ENCODE data around the gene KY. TPM values are rescaled to one million over a fixed set of nuclear protein-coding genes. Genes with fewer than 3 reads are reported as not detected.

KY gene
- total RNA-seq, 1 donor from 2014 or later, result not detected

DNA sequence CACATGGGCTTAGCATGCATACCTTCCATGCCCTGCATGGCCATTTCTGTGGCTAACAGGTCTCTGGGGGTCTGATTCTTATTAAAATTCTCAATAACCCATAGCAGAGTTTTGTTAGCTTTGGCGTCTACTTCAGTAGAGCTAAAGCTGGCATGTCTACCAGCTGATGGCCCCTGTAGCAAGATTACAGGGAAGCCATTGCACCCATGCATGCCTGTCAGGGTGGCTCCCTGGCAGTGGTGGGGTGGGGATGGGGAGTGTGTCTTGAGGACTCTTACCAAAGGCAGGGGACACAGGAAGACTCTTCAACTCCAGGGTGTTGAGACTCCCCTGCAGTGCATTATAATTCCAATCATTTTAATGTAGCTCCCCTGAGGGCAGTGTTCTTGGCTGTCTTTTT, 4.7 kb downstream of the KY start:
- DNase-seq (ENCODE audit: low read depth in 2 of 2), result no peak

DNA sequence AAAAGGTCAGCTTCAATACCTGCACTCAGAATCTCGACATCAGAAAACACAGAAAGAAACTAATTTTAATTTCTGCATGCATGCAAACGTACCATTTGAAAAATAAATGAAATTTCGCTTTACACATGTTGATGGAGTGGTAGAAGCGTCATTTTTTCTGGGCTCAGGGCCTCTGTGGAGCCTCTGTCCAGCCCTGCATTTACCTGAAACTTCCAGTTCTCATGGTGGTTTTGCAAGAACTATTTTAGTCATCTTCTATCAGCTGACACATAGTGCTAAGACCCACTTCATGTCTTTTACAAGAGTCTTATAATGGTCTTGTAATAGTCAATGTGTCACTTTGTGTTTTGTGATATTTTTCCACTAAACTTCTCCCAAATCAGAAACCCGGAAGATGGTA, 5.3 kb downstream of the KY start:
- DNase-seq (ENCODE audit: low read depth in 2 of 2), result no peak

DNA sequence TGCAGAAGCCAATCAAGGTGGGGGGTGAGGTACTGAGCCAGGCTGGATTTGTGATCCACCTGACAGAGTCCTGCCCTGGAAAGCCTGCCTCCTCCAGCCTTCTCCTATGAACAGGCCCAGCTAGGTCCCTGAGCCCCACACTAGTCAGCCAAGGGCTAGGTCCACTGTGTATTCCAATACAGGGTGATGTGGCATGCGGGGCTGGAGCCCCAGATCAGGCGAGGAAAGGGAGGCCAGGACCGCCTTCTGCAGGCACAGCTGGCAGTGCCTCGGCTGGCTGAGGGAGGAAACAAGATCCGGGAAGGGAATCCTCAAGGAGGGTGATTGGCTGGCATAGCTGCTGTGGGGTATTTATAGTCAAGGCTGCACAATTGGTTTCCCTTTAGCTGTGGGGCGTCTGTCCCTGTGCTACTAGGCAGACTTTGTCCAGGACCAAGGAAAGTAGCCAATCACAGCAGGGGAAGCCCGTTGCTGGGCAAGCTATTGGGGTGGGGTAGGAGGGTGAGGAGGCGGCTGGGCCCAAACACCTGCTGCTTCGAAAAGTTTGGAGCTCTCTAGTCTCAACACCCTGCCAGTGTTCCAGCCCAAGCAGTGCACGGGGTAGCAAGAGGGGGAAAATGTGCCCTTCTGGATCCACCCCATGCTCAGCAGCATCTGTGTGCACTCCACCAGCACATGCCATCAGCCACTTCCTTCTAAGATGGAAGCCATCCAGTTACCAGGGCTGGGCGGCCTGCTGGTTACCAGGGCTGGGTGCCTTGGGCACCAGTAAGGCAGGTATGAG, 5.9 kb downstream of the KY start:
- no peak for DNase-seq (ENCODE audit: low read depth in 2 of 2)

DNA sequence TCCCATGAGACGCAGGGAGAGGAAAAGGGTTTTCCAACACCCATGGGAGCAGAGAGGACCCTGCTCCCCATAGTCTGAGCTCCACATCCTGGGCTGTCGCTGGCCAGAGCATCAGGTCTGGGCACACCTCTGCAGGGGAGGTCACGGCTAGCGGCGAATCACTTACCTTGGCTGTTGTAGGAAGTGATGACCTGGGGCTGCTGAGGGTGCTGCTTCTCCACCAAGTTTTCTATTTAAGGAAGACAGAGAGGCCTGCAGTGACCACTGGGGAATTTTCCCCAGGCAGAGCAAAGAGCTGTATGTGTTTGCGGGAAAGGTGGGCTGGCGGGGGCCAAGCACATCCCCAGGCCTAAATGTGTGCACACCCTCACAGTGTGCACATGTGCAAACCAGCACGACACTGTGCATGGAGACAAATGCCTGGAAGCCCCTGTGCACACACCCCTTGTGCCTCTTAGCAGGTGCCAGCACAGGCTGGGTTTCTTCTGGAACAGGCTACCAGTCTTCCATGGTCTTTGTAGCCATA, 7.6 kb downstream of the KY start:
- DNase-seq (ENCODE audit: low read depth in 2 of 2), result no peak

DNA sequence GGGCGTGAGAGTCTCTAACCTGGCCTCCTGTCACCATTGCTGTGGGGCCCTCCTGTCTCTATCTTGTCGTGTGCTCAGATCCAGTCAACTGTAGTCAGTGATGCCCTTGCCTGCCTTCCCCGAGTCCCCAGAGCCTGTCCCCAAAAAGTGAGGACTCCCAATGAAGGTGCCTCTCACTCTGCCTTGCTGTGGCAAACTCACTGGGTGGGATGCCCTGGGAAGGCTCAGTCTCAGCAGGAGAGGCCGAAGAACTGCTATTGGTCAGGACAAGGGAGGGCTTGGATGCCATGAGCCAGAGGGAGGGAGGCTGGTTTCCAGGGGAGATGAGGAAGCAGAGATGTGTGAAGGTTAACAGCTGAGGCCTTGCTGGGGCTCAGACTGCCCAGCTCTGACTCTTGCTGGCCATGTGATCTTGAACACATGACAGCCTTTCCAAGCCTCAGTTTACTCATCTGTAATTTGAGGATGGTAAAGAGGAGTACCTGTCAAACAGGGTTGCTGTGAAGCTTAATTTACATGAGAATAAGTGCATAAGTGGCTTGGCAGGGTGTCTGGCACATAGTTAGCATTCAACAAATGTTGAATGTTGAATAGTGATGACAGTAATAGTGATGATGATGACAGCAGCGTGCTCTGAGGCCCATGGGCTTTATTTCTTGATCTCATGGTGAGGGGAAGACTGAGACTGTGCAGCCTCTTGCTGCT, 8.2 kb downstream of the KY start:
- no peak for DNase-seq (ENCODE audit: low read depth in 2 of 2)

DNA sequence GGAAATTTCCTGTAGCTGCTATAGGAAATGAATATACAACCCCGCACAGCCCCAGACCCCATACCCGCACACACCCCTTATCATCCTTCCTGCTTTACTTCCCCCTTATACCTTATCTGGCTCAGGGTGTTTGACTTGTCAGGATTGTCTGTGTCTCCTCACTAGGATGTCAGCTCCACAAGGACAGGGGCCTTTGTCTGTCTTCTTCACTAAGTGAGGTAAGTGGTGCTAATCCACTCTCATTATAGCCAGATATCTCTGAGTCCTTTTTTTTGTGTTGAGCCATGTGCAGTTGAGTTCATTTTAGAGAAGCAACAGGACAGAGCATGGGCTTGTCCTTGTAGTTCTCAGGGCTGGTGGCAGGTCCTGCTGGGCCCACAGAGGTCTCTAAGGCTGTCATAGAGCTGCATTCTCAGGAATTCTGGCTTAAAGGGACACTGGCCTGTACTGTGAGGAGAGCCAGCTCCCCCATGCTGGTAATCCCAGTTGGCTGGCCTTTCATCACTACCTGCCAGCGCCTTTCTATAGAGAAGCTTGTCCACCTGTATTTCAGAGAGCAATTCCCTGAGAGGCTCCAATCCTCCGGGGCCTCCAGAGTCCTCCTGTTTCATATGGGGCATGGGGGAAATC, 9.0 kb downstream of the KY start:
- DNase-seq (ENCODE audit: low read depth in 2 of 2), result no peak

DNA sequence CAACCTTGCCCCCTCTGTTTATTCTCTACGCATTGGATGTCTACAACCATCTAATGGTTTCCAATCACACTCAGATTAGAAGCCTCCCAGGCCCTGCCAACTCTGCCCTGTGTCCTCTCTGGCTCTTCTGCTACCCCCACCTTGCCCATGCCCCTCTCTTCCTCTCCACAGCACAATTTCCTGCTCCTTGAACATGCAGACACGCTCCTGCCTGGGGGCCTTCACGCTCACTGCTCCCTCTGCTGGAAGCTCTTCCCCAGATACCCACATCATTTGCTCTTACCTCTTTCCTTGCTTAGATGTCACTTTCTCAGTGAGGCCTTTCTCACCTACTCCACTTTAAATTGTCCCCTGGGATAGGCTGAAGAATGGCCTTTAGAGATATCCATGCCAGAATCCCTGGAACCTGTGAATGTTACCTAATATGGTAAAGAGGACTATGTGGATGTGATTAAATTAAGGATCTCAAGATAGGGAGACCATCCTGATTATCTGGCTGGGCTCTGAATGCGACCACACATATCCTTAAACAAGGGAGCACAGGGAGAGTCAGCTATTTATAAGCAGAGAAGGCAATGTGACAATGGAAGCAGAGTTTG, 9.9 kb downstream of the KY start:
- peak; percentile 14 to 42 for DNase-seq (ENCODE audit: low read depth in 2 of 2)

DNA sequence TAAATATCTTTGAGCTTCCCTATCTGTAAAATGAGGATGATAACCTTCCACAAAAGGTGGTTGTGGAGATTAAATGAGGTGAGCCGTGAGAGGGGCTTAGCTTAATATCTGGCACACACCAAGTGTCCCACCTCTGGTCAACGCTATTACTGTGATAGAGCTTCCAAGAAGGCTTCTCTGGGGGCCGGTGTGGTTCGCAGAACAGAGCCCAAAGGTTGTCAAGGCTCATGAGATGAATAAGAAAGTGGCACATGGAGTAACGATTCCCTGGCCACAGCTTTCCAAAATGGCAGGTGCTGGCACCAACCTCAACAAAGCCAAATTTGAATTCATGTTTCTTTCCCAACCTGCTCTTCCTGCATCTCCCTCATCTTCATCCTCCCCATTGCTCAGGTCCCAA, 10.4 kb downstream of the KY start:
- DNase-seq (ENCODE audit: low read depth in 2 of 2), result no peak

DNA sequence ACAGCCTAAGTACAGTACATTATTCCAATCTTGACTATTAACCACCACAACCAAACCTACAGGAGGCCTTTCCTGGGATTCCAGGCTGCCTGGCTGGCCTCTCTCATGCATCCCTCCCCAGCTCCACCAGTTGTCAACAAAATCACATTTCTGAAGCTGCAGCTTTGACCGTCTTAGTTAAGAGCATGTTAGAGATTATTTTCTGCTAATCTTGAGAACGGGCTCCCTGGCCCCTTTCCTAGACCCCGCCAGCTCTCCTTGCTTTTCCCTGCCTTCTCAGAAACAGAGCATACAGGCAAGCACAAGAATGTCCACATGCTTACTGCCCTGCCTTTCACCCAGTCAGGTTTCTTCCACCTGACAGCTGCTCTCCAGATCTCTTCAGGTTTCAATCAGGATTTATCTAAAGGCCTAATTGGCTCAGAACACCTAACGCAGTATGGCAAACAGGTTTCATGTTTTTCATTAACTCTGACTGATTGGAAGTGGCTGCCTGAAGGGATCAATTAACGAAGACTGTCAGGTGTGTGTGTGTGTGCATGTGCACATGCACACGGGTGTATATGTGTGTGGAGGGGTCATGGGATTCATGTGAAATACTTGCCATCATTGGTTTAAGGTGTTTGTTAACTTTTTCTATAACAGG, 12.3 kb downstream of the KY start:
- DNase-seq (ENCODE audit: low read depth in 2 of 2), result no peak

DNA sequence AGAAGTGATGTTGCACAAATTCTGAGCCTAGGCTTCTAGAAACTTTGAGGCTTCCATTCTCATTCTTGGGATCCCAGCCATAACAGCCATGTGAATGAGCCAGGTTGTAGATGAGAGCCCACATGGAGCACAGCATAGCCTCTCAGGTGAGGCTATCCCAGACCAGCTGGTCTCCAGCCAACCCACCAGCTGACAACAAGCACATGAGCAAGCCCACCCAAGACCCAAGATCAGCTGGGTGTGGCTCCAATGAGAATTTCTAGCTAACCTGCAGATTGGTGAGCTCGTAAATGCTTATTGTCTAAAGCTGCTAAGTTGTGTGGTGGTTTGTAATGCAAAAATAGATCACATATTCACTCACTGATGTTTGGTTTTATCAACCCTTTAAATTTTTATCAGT, 14.4 kb downstream of the KY start:
- DNase-seq (ENCODE audit: low read depth in 2 of 2), result no peak

DNA sequence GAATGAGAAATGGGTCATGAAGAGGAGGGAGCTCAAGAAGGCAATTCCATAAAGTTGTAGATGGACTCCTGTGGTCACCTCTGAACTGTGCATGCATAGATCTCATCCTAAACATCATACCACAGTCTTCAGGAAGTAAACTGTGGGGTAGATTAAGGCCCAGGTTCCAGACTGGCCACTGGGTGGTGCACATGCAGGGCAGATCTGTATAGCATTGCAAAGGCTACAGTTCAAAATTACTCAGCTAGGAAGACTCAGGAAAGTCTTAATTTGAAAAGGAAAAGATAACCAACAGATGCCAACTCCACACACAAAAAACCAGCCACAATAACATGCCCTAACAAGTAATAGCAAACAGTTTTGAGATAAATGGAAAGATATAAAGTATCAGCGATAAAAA, 20.3 kb downstream of the KY start:
- no peak for DNase-seq (ENCODE audit: low read depth in 2 of 2)

DNA sequence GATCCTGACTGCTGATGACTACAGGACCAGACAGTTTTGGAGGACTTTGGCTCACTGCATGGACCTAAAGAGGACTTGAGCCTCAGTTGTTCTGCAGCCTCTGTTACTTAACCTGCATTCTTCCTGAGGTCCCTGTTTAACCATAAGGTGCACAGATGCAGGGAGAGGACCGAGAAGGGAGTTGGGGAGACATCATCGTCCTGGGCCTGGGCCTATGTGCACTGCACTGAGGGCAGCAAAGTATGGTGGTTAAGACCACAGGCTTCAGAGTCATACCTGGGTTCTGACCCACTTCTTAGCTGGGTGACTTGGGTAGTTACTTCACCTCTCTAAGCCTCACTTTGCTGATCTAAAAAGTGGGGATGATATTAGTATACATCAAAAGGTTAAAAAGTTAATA, 21.9 kb downstream of the KY start:
- DNase-seq (ENCODE audit: low read depth in 2 of 2), result no peak

DNA sequence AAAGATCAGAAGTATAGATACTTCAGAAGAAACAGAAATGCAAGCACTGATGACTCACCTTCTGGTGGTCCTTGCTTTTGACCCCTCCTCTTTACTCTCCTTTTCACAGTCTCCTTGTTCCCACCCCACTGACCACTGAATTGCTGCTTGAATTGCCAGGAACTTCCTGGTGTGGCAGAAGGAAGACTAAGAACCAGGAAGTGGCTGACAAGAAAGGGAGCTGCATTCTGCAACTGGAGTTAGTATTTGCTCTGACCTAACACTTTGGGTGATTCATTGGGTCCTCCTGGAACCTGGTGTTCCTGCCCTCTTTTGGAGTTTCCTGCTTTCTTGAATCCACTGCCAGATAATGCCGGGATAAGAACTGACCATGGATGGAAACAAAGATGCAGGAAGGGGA, 23.0 kb downstream of the KY start:
- DNase-seq (ENCODE audit: low read depth in 2 of 2), result no peak

DNA sequence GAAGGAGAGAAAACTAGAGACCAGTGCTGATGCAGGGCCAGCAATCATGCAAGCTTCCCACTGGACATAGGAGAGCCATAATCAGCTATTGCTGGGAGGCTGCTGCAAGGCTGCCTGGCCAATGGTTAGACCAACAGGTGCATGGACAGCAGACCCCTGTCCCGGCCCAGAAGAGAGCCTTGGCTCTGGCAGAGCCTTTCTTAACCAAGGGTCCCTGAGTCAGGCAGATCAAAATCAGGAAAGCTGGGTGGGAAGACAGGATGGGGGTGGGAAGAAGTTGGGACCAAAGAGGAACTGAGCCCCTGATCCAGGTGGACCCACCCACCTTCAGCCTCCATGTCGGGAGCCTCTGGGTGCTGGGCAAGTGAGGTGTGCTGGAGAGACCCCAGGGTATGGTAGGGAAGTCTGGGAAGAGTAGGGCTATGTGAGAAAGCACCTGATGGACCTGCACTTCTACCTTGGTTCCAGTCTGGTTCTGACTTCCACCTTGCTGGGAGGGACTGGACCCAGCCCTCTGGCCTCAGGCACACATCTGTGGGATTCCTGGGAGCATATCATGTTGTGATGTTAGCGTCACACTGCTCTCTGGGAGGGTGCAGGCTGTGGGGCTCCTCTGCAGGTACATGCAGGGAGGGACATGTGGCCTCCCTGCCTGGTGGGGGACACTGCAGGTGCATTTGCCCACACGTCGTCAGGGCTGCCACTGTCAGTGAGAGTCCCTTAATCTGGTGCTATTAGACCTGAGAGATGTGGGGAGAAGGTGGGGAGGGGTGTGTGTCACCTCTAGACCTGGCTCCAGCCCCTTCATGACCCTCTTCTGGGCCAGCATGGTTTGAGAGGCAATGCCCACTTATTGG, 24.7 kb downstream of the KY start:
- DNase-seq (ENCODE audit: low read depth in 2 of 2), result no peak

DNA sequence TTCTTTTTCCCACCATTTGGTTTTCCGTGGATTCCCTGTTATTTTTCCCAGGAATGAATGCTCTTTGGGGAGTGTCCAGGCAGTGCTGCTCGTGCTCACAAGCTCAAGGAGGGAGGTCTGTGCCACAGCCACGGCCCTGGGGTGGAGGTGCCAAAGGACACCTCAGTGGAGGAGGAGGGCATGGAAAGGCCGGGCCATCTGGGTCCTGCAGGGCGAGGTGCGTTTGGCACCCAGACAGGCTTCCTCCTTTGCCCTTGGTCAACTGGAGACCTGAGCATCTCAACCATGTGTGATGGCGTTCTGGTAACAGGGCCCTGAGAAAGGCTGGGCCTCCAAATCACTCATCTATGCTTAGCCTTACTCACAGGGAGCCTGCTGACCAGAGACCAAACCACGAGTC, 25.4 kb downstream of the KY start:
- DNase-seq (ENCODE audit: low read depth in 2 of 2), result no peak

DNA sequence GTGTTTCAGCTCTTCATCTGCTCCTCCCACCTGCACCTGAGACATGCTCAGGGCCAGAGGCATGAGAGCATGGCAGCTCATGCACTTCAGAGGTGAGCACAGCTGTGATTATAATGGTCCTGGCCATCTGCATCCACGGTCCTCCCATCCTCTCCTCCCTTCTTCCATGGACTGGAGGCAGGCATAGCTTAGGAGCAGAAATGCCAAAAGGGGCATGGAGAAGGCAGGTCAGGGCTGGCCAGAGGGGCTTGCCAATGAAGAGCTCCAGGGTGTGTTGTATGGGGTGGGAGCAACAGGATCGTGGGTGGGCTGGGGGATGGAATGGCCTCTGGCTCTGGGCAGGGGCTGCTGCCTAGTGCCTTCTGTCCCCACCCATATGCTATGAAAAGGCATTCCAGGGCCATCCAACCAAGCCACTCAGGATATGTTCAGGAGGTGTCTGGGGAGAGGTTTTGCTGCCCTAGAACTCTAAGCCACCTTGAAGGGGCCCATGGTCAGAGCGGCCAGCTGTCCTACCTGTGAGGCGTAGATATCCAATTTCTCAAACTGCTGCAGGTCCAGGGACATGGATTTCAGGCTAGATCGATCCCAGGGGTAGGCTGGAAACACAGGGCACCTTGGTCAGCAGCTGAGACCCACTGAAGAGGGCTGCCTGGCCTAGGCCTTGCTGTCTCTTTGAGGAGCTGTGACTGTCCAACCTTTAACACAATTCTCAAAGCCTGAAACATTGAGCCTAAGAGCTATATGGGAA, 26.1 kb downstream of the KY start:
- DNase-seq (ENCODE audit: low read depth in 2 of 2), result no peak

DNA sequence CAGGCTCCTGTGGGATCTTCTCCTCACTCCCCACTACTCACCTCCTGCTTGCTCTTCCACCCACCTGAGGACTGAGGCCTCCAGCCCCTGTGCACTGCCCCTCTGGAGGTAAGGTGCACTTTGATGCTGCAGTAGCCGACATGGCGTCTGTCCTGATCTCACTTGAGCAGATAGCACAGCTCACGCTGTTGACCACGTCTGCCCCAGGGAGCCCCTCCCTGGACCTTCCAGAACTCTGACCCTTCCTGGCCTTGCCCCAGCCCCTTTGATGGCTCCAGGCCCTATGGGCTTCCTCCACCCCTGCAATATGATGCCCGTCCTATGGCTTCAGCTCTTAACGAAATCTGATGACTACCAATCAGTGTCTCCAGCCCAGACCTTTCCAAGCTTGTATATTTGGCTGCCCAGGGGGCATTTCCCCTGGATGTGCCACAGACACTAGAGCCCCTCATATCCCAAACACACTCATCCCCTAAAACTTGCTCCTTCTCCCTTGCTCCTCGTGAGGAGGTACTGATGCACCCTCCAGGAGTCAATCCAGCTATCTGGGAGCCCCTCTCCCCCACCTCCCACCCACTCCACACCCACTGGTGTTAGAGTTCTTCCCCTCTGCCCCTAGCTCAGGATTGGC, 27.1 kb downstream of the KY start:
- DNase-seq (ENCODE audit: low read depth in 2 of 2), result no peak

DNA sequence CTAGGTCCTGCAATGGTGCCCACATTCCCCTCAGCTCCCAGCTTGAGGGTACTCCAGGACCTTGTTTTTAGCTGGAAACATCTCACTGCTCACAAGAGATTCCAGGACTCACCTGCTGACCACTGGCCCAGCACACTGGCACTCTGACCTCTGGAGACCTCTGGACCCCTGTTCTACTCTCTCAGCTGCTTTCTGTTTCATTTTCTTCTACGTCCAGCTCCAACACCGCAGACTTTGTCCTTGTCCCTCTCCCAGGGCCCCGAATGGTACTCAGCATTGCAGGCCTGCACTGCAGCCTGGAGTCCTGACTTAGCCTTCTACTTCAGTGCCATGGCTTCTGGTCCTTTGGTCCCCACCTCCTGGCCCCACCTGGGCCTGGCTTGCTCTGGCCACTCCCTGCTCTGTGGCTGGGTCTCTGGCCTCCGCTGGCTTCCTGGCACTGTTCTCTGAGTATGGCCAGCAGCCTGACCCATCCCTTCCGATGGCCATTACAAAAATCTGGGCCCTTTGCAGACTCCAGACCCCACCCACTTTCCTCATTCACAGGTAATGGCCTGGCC, 27.9 kb downstream of the KY start:
- no peak for DNase-seq (ENCODE audit: low read depth in 2 of 2)

DNA sequence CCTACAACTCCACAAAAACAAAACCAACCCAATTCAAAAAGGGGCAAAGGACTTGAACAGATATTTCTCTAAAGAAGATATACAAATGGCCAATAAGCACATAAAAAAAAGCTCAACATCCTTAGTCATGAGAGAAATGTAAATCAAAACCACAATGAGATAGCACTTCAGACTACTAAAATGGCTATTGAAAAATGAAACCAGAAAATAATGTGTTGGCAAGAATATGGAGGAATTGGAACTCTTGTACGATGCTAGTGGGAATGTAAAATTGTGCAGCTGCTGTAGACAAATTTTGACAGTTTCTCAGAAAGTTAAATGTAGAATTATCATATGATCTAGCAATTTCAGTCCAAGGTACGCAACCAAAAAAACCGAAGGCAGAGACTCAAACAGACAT, 29.0 kb downstream of the KY start:
- DNase-seq (ENCODE audit: low read depth in 2 of 2), result no peak
